ENCODE results near the gene PHB1.
"Not testable (repeated sequence)": the region's sequence is repeated elsewhere in the genome, so short reads cannot be mapped to it uniquely, and the experiment has no call there.

PHB1 gene

DNA sequence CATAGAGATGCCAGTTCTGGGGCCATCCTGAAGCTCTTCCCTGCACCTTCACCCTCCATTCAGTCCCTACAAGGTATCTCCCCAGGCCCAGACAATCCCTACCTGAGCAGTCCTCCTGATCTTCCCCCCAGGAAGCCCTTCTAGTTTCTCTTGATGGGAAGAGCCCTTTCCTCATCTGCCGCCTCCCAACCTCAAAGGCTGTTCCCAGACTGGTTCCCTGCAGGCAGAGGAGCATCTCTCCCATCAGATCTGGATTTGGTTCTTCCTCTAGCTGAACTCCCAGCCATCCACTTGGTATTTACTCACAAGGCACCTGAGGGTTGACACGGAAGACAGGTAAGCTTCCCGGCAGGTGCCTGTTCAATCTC is 24.6 kb upstream of the PHB1 start:
- no peak for DNase-seq

DNA sequence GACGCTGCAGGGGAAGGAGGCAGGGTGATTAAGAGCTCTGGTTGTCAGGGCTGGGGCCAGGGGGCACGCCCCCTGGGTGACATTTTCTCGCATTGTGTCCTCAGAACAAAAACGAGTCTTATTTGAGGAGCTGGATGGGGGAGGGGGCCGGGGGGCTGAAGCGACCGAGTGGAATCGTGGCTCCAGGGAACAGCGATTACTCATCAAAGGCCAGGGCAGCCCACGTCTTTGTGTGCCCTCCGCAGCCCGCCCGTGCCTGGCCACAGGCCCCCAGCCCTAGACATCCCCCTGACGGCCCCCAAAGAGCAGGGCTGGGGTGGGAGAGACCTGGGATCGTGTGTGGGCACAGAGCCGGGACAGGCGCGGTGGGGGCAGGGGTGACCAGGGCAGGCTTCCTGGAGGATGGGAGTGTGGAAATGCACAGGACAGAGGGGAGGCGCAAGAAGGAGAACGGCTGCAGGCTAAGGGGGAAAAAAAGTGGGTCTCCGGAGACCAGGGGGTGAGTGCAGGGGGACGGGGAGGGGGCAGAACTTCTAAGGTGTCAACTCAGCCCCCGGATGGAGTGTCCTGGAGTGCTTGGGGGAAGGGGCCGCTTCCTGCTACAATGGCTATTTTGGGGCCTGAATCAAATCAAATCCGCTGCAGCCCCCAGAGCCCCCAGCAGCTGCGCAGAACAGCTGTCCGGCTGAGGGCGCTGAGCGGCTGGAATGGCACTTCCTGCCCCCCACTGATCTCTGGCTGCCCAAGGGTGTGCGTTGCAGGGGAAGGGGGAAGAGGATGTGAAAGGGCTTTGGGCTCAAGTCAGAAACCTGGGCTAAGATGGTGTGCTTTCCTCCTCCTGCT is 24.0 kb upstream of the PHB1 start:
- DNase-seq, result no peak

DNA sequence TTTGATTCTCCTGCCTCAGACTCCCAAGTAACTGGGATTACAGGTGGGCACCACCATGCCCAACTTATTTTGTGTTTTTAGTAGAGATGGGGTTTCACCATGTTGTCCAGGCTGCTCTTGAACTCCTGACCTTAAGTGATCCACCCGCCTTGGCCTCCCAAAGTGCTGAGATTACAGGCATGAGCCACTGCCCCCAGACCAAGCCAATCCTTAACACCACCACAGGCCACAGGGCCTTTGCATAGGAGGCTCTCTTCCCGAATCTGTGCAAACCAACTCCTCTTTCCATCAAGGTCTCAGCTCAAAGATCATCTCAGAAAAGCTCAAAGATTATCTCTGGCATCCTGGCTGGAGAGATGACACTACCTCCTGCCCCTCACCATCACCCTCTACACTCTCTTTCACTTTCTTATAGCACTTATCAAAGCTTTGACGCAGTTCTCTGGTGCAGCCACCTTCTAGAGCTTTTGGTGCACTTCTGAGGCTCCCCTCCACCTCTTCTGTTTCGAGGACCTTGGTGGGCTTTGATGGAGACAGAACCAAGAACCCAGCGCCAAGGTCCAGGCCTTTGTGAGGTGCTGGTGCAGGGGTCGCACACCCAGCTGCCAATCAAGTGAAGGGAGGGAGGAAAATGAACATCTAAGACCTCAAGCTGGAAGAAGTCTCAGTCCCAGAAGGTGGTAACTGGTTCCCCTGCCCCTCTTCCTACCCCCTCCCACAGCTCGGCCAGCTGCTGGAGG is 23.2 kb upstream of the PHB1 start:
- no peak for DNase-seq

DNA sequence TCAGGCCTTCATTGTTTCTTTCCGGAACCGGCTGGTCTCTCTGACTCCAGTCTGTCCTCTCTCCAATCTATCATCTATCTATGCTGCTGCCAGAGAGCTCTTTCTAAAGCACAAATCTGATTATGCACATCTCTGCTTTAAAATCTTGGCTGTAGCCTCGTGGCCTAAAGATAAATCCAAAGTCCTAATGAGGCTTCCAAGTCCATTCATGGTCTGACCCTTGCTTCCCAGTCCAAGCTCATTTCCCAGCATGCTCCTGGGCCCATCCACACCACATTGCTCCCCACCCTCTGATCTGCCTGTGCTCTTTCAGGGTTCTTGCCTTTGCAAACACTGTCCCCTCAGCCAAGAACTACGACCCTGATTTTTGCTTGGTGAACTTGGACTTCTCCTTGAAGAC is 21.5 kb upstream of the PHB1 start:
- DNase-seq, result no peak

DNA sequence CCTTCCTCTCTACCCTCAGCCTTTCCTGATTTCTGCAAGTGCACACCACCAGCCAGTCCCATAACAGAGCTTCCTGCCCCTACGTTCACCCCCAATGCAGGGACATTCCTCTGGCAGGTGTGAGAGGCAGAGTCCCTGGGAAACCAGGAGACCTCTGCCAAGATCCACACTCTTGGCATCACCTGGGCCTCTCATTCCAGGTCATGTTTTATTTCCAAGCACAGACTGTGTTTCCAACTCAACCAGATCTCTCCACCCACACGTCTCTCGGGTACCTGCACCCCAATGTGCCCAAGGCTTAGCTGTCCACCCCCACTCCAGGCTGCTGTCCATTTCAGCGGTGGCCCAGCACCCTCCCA is 21.0 kb upstream of the PHB1 start:
- no peak for DNase-seq

DNA sequence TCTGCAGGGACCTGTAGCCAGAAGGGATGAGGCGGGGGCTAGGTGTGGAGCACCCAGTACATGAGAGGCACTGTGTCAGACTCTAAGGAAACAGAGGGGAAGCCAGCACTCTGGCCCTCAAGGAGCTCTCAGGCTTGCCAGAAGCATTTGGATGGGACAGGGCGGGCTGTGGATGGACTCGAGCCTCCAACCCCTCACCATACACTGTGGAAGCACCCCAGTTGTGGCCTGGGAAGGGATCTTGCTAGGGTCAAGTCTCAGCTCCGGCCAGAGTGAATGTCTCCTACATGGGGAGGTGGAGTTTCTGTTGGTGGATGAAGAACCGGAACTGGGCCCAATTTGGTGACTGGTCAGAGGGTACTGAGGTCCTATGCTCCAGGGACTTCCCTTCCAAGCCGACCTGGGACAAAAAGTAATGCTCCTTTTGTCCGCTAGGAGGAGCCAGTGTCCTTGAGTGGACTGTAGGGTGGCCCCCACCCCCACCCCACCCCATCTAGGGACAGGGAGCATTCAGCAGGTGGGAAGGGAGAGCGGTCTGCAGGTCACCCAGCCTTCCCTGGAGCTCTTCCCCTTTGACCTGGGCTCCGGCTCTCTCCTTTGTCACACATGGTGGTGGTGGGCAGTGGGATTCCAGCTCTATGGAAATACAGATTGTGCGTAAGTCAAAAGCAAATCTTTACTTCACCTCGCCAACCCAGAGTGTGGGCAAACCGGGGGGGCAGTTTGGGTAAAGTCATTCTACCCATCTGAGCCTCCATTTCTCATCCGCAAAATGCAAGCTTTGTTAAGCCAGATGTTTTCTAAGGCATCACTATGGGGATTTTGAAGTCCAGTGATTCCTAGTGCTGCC is 20.4 kb upstream of the PHB1 start:
- DNase-seq, result no peak

DNA sequence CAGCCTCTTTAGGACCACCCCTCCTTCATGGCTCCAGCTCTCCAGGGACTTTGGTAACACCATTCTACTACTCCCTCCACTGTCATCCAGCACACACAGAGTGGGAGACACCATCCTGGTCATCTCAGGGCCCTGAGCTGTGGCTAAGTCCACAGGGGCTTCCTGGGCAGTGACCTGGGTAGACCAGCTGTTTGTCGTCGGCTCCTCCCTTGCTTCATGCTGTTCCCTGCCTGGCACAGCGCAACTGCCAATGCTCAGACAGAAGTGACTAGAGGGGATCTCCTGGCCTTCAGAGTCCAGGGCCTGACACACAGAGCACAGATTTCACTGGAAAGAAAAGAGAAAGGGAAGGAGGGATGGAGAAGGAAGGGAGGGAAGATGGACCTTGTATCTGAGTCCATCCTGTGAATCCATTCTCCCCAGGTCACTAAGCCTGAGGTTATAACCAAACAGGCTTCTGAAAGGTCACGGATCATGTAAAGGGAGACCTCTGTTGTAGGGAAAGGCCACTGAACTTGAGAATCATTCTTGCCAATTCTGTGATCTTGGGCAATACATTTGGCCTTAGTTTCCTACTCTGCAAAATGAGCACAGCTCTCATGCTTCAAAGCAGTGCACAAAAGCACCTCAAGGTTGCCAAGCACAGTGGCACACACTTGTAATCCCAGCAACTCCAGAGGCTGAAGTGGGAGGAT is 18.5 kb upstream of the PHB1 start:
- DNase-seq, result no peak

DNA sequence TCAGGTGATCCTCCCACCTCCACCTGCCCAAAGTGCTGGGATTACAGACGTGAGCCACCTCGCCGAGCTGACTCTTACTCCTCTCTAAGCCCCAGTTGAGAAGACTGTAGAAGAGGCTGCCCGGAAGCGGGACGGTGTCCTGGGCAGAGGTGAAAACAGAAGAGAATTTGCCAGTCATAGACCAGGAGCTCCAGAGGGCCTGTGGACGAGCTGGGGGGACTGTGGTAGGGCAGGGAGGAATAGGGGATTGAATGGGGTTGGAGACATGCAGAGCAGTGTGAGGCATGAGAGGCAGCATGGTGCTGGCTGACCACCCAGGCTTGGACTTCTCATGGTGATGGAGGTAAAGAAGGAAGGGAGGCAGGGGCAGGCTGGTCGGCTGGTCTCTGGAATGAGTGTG is 17.1 kb upstream of the PHB1 start:
- no peak for DNase-seq

DNA sequence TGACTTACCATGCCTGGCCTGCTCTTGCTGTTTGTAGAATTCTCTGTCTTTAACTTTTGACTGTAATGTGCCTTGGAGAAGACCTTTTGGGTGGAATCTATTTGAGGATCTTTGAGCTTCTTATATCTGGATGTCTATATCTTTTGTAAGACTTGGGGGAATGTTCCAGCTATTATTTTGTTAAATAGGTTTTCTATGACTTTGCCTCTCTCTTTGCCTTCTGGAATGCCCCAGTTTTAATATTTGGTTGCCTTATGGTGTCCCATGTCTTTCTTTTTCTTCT is 10.3 kb upstream of the PHB1 start:
- DNase-seq, result no peak

DNA sequence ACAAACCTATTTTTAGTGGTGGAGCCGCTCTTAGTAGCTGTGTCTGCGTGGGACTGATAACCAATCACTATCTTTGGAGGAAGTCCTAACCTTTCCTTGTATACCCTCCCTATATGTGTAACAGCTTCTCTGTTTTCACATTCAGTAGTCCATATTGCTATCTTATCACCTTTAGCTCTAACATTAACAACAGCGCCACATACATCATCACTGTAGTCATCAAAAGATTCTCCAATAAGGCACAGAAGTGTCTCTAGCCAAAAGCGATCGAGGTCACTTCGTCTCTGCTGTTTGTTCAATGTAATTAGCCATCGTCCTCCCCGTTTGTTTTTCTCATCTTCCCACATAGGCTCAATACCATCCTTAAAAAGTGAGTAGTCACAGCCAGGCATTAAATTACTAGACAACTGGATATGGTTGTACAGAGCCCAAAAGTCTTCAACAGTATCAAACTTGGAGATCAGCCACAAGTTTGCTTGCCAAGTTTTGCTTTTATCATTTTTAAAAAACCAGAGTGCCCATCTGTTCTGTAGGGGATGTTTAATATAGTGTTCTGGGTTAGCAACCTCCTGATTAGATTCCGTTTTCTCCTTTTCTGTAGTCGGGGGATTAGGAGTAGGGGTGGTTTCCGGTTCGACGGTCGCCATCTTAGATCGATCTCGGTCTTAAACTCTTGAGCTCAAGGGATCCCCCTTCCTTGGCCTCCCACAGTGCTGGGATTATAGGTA is 9.8 kb upstream of the PHB1 start:
- DNase-seq, result not testable (repeated sequence)

DNA sequence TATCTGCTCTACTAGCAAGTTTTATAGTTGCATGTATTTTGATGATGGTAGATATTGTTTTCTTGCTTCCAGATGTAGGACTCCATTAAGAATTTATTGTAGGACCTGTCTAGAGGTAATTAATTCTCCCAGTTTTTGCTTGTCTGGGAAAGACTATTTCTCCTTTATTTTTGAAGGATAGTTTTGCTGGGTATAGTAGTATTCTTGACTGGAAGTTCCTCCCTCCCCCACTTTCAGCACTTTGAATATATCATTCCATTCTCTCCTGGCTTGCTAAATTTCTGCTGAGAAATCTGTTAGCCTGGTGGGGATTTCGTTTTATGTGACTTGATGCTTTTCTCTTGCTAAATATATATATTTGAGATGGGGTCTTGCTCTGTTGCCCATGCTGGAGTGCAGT is 8.0 kb upstream of the PHB1 start:
- DNase-seq, result no peak

DNA sequence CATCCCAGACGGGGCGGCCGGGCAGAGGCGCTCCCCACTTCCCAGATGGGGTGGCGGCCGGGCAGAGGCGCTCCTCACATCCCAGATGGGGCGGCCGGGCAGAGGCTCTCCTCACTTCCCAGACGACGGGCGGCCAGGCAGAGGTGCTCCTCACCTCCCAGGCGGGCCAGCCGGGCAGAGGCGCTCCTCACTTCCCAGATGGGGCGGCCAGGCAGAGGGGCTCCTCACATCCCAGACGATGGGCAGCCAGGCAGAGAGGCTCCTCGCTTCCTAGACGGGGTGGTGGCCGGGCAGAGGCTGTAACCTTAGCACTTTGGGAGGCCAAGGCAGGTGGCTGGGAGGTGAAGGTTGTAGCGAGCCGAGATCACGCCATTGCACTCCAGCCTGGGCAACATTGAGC is 5.1 kb upstream of the PHB1 start:
- DNase-seq, result not testable (repeated sequence)

DNA sequence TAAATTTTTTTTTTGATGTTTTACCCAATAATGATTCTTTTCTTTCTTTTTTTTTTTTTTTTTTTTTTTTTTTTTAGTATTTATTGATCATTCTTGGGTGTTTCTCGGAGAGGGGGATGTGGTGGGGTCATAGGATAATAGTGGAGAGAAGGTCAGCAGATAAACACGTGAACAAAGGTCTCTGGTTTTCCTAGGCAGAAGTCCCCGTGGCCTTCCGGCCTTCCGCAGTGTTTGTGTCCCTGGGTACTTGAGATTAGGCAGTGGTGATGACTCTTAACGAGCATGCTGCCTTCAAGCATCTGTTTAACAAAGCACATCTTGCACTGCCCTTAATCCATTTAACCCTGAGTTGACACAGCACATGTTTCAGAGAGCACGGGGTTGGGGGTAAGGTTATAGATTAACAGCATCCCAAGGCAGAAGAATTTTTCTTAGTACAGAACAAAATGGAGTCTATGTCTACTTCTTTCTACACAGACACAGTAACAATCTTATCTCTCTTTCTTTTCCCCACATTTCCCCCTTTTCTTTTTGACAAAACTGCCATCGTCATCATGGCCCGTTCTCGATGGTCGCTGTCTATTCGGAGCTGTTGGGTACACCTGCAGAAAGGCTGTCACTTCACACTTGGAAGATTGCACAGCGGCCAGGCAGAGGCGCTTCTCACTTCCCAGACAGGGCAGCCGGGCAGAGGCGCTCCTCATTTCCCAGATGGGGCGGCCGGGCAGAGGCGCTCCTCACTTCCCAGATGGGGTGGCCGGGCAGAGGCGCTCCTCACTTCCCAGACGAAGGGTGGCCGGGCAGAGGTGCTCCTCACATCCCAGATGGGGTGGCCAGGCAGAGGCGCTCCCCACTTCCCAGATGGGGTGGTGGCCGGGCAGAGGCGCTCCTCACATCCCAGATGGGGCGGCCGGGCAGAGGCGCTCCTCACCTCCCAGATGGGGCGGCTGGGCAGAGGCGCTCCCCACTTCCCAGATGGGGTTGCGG is 4.4 kb upstream of the PHB1 start:
- not testable (repeated sequence) for DNase-seq

DNA sequence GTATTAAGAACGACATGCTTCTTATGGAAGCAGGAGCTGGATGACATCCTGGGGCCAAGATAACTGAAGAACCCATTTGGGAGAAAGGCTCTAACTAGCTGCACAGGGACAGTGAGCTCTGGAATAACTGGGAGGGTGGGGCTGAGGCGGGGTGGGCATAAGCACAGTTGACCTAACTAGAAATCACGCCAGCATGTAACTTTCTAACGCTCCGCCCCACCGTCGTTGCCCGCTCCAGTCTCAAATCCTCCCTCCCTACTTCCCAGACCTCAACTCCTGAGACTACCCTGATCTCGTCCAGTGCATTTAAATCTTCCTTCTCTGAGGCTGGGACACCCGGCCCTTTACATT is 436 bp downstream of the PHB1 start:
- DNase-seq, result no peak

DNA sequence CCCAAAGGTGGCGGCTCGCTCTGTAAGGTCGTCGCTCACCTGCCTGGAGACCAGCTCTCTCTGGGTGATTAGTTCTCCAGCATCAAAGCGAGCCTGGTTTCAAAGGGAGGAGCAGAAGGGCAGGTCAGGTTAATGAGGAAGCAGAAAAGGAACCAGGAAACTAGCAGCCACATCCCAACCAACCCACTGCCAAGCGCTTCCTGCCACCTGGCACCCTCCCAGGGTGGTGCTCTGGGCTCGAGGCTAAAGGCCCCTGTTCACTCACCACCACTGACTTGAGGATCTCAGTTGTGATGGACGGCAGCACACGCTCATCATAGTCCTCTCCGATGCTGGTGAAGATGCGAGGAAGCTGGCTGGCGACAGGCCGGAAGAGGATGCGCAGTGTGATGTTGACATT is 5.6 kb downstream of the PHB1 start:
- no peak for DNase-seq

DNA sequence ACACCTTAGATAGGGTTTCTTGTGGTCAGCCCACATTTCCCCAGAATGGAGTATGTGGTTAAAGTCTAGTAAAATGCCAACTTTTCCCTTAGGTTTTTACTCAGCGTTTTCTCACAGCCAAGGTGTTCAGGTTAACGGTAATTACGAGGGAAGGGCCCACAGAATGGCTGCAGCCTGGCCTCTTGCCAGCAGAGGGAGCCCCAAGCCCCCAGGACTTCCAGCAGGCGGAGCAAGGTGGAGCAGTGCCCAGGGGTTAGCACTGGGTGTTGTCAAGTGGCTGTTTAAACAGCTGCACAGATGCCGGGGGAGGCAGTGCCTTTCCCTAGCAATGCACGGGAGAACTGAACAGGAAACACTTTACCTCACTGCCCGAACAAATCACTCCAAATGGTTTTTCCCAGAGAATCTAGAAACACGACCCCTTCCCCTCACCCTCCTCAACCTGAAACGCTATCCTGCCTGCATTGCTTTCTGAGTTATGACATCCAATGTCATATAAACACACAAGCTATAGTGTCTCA is 6.6 kb downstream of the PHB1 start:
- peak; percentile 23 for DNase-seq

DNA sequence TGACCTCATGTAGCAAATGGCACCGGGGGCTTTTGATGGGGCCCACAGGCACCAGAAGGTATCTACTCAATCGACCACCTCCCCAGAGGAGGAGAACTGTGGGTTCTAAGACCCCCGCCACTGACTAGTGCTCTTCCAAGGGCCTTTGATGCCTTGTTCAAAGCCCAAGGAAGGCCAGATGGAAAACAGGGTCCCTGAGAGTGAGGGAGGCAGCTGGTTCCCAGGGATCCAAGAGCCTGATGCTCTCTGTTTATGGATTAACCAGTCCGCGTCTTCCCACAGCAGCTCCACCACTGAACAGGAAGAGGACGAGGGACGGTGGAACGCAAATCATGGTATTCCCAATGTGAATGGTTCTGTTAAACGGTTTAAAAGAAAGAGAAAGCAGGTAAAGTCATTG is 7.6 kb downstream of the PHB1 start:
- no peak for DNase-seq

DNA sequence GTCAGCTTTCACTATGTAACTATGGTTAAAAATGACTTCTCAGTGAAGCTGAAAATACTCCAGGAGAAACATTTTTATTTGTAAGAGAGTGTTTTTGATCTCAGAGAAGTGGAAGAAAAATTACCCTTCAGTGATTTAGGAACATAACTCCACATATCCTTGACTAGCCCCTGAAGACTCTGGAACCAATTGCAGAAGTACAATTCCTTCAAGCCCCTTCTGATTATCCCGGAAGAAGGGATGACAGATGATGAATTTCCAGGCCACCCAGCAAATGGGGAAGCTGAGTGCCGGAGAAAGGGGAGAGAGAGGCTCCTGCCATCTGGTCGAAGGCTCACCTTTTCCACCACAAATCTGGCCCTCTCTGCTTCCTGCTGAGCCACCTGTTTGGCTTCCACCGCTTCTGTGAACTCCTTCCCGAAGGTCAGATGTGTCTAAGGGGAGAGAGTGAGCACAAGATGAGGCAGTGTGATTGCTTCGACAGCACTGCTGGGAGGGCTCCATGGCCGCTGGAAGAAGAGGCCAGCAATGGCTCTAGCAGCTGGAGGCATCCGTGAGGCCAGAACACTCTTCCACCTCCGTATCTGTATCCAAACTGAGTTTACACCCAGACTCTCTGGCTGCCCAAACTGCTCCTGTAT is 8.1 kb downstream of the PHB1 start:
- DNase-seq, result no peak

DNA sequence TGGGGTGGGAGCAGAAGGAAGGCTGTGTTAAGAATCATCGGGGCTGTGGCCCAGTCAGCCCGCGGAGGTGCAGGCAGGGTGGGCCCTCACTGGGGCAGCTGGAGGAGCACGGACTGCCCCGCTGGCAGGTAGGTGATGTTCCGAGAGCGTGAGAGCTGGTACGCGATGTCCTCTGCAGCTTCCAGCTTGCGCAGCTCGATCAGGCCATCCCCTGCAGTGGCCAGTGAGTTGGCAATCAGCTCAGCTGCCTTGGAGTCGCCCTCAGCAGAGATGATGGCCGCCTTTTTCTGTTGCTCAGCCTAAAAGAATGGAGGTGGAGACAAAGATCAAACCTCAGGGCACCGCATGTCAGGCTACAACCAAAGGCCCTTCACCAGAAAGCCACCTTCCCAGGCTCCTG is 9.8 kb downstream of the PHB1 start:
- DNase-seq, result no peak

DNA sequence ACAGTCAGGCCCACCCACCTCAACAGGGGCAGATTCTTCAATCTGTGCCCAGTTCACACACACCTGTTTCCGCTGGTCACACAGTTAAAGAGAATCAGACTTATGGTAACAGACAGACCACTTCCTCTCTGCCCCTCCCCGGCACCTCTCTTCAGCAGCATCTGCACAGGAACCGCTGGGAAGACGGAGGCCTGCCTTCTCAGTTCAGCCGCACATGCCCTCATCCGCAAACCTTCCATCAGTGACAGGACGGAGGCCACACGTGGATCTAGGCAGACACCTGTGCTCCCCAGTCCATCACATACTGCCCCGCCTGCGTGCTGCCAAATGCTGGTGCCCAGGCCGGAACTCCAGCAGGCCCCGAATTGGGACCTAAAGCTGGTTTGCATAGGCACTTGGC is 10.3 kb downstream of the PHB1 start:
- no peak for DNase-seq

Data from NCI-H524 treated with DMSO at 0.1 percent for 48 hours (cell line).